Caco-2 (cell line): ENCODE data around the gene NDFIP1. TPM values are rescaled to one million over a fixed set of nuclear protein-coding genes. Genes with fewer than 3 reads are reported as not detected.

Source experiments
- BruUV-seq: library from RNA; stranded (reverse); fragments of 400-500 nt; replicated peaks from 2 replicates; lab custom pipeline; 2021; lab: Mats Ljungman, UMichigan
- CTCF ChIA-PET: fragments of 300-600 bp; sonication (Branson Sonifier 250); formaldehyde crosslinking; loops from one replicate; lab custom pipeline; 2022; ENCODE audit warnings: antibody characterized with exemption; lab: Charles Lee
- POLR2A ChIA-PET: fragments of 300-600 bp; sonication (Branson Sonifier 250); formaldehyde crosslinking; loops from one replicate; lab custom pipeline; 2022; ENCODE audit warnings: antibody characterized with exemption; lab: Charles Lee
- DNase-seq, 2 experiments: peaks; one replicate each; pipeline versions ENCODE4 v3.0.0 to v3.0.0-alpha.2; 2020 to 2022
- H3K27me3 ChIP-seq: replicated peaks from 2 replicates; pipeline ENCODE4 v1.6.0; 2011; ENCODE audit warnings: low read length; ENCODE audit not compliant: control insufficient read depth, insufficient read depth
- H3K36me3 ChIP-seq: 2 replicates; pipeline ENCODE4 v1.5.1; 2011; ENCODE audit warnings: low read length; ENCODE audit not compliant: control insufficient read depth, insufficient read depth
- H3K4me1 ChIP-seq: fragments of 250-450 bp; sonication (Bioruptor Pico); 2 replicates; pipeline ENCODE4 v1.5.1; 2020; ENCODE audit warnings: mild to moderate bottlenecking
- H3K4me3 ChIP-seq: 2 replicates; pipeline ENCODE4 v1.5.1; 2011; ENCODE audit warnings: low read depth, mild to moderate bottlenecking, control low read depth, low read length
- H3K9me3 ChIP-seq: fragments of 250-450 bp; sonication (Bioruptor Pico); 2 replicates; pipeline ENCODE4 v1.5.1; 2020; ENCODE audit warnings: mild to moderate bottlenecking, moderate library complexity
- H3K27ac Mint-ChIP-seq: one replicate; pipeline ENCODE4 v1.8.0; 2022; ENCODE audit warnings: mixed read lengths; ENCODE audit not compliant: unreplicated experiment
- H3K27me3 Mint-ChIP-seq: one replicate; pipeline ENCODE4 v1.8.0; 2022; ENCODE audit warnings: mixed read lengths; ENCODE audit not compliant: insufficient read depth, unreplicated experiment
- H3K36me3 Mint-ChIP-seq: one replicate; pipeline ENCODE4 v1.8.0; 2022; ENCODE audit warnings: mild to moderate bottlenecking, mixed read lengths; ENCODE audit not compliant: insufficient read depth, unreplicated experiment
- H3K4me1 Mint-ChIP-seq: one replicate; pipeline ENCODE4 v1.8.0; 2022; ENCODE audit warnings: low read depth, mixed read lengths; ENCODE audit not compliant: unreplicated experiment
- H3K4me3 Mint-ChIP-seq: one replicate; pipeline ENCODE4 v1.8.0; 2022; ENCODE audit warnings: mild to moderate bottlenecking, moderate library complexity, mixed read lengths; ENCODE audit not compliant: unreplicated experiment
- H3K9me3 Mint-ChIP-seq: one replicate; pipeline ENCODE4 v1.8.0; 2022; ENCODE audit warnings: mixed read lengths; ENCODE audit not compliant: unreplicated experiment
- CTCF ChIP-seq, 2 experiments: fragments of 200-600 bp in 1 of 2; IDR thresholded peaks; 1 replicate in 1 of 2; 2 replicates in 1 of 2; pipeline versions ENCODE4 v1.5.1 to v1.8.0; 2011 to 2022; ENCODE audit warnings: antibody characterized with exemption in 1 of 2, control low read depth in 1 of 2, inconsistent platforms in 1 of 2, low read depth in 1 of 2, low read length in 1 of 2, mild to moderate bottlenecking in 1 of 2, moderate library complexity in 1 of 2; ENCODE audit not compliant: insufficient read depth in 1 of 2, severe bottlenecking in 1 of 2, unreplicated experiment in 1 of 2
- intact Hi-C: fragments of 100-400 bp; cut with micrococcal nuclease; formaldehyde crosslinking; loops from one replicate; pipeline ENCODE4 v1.10.0; 2022; ENCODE audit not compliant: unreplicated experiment
- total RNA-seq: library from RNA; stranded (reverse); gene quantifications from 2 replicates; pipeline ENCODE4 v1.2.3, GENCODE V29; 2022

The NDFIP1 gene
- total RNA-seq, 1 experiment from 2014 or later: 51.6 TPM

GRCh38 chr5:142073362-142073988 lies 35.1 kb upstream of the NDFIP1 start:
- no peaks in the 10 kb centered on the region for H3K36me3 ChIP-seq
- no peaks in the 10 kb centered on the region for H3K9me3 ChIP-seq
- H3K27me3 Mint-ChIP-seq: no peaks in the 10 kb centered on the region
- ChIA-PET CTCF (no interaction called here), POLR2A (no interaction called here)
- peaks cover 5% of the 10 kb centered on the region for H3K36me3 Mint-ChIP-seq
- peaks cover 11% of the 10 kb centered on the region for H3K4me1 Mint-ChIP-seq
- DNase-seq: no peak
- H3K4me1 ChIP-seq: peaks cover 10% of the 10 kb centered on the region; the same call in 1 of the 2 replicates
- intact Hi-C loops: no loop called here
- H3K4me3 Mint-ChIP-seq: no peak overlapping the region
- TF ChIP-seq CTCF (IDR thresholded peaks at IDR 0.05; ENCODE audit: insufficient read depth in 1 of 2, low read depth in 1 of 2, low read length in 1 of 2, severe bottlenecking in 1 of 2, unreplicated experiment in 1 of 2): no peak
- BruUV-seq: no TSS peak
- H3K9me3 Mint-ChIP-seq: no peaks in the 10 kb centered on the region
- no peak overlapping the region for H3K4me3 ChIP-seq
- H3K27me3 ChIP-seq: no peaks in the 10 kb centered on the region
- H3K27ac Mint-ChIP-seq: no peak overlapping the region

DNA sequence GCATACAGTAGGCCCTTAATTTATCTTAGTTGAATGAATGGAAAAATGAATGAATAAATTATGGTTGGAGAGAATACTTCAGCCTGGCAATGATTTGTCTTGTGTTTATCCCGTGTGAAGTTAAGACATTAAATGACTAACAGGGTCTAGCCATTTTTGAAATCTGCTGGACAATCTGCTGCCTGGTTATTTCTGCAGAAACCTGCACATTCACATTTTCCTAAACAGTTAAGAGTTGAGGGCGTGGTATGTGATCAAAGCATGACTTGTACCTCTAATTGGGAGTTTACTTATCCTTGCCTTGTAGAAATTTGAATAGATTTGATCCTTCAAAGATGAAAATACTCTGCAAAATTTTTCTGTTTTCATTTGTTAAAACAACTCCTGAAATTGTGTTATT lies 34.6 kb upstream of the NDFIP1 start:
- Histone ChIP-seq H3K4me3 (no peak overlapping the region), H3K27me3 (no peaks in the 10 kb centered on the region), H3K4me1 (peaks cover 10% of the 10 kb centered on the region; the same call in 1 of the 2 replicates), H3K36me3 (no peaks in the 10 kb centered on the region), H3K9me3 (no peaks in the 10 kb centered on the region)
- Mint-ChIP-seq H3K9me3 (no peaks in the 10 kb centered on the region), H3K4me1 (peaks cover 11% of the 10 kb centered on the region), H3K27me3 (no peaks in the 10 kb centered on the region), H3K36me3 (peaks cover 5% of the 10 kb centered on the region), H3K4me3 (no peak overlapping the region), H3K27ac (peak overlapping the region; percentile 61)
- BruUV-seq: no TSS peak
- CTCF ChIA-PET: no interaction called here
- POLR2A ChIA-PET: no interaction called here
- intact Hi-C loops: no loop called here
- no peak for TF ChIP-seq CTCF (IDR thresholded peaks at IDR 0.05; ENCODE audit: insufficient read depth in 1 of 2, low read depth in 1 of 2, low read length in 1 of 2, severe bottlenecking in 1 of 2, unreplicated experiment in 1 of 2)
- DNase-seq: no peak

- no peak overlapping the region for H3K4me3 Mint-ChIP-seq
- Histone ChIP-seq H3K36me3 (no peaks in the 10 kb centered on the region), H3K4me1 (peaks cover 15% of the 10 kb centered on the region; the same call in 1 of the 2 replicates), H3K4me3 (no peak overlapping the region), H3K9me3 (no peaks in the 10 kb centered on the region), H3K27me3 (no peaks in the 10 kb centered on the region)
- ChIA-PET CTCF (no interaction called here), POLR2A (no interaction called here)
- peaks cover 11% of the 10 kb centered on the region for H3K4me1 Mint-ChIP-seq
- DNase-seq: no peak
- H3K9me3 Mint-ChIP-seq: no peaks in the 10 kb centered on the region
- TF ChIP-seq CTCF (IDR thresholded peaks at IDR 0.05; ENCODE audit: insufficient read depth in 1 of 2, low read depth in 1 of 2, low read length in 1 of 2, severe bottlenecking in 1 of 2, unreplicated experiment in 1 of 2): no peak
- intact Hi-C loops: no loop called here
- H3K27ac Mint-ChIP-seq: no peak overlapping the region
- BruUV-seq: no TSS peak
- peaks cover 5% of the 10 kb centered on the region for H3K36me3 Mint-ChIP-seq
- H3K27me3 Mint-ChIP-seq: no peaks in the 10 kb centered on the region
These were observed 30.4 kb upstream of the NDFIP1 start for GRCh38 chr5:142078221-142078620.
